Mucosa of gallbladder (tissue), 1 donor: ENCODE data around the gene BCL7B. TPM values are rescaled to one million over a fixed set of nuclear protein-coding genes. Genes with fewer than 3 reads are reported as not detected.
"Not testable (repeated sequence)": the region's sequence is repeated elsewhere in the genome, so short reads cannot be mapped to it uniquely, and the experiment has no call there.

Source experiments
- DNase-seq: peaks from one replicate; pipeline ENCODE4 v3.0.0-alpha.2; 2020; ENCODE audit warnings: low spot score
- total RNA-seq: library from RNA; stranded (reverse); gene quantifications from one replicate; pipeline ENCODE4 v1.2.1, GENCODE V29; 2021
- donor health status: DM: no; HTN: no; CAD: no.

Gene BCL7B
- total RNA-seq, 1 donor from 2014 or later, result 57.7 TPM

DNA sequence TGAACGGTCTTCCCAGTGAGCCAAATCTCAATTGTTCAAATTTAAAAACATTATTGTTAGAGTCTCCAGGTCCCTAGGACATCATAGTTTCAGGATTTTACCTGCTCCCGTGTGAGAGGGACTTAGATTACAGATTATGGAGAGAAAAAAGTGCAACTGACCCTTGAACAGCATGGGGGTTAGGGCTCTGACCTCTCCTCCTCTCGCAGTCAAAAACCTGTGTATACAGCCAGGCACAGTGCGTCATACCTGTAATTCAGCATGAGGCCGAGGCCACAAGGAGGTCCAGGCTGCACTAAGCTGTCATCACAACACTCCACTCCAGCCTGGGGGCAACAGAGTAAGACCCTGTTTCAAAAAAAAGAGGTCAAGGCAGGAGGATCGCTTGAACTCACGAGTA is 60.9 kb downstream of the BCL7B start:
- no peak for DNase-seq

DNA sequence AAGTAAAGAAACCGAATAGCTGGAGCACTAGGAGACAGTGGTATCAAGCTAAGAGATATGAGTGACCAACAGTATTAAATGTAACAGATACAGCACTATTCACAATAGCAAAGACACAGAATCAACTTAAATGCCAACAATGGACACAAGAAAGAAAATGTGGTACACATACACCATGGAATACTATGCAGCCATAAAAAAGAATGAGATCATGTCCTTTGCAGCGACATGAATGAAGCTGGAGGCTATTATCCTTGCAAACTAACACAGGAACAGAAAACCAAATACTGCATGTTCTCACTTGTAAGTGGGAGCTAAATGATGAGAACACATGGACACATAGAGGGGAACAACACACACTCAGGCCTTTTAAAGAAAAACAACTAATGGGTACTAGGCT is 62.0 kb downstream of the BCL7B start:
- not testable (repeated sequence) for DNase-seq

DNA sequence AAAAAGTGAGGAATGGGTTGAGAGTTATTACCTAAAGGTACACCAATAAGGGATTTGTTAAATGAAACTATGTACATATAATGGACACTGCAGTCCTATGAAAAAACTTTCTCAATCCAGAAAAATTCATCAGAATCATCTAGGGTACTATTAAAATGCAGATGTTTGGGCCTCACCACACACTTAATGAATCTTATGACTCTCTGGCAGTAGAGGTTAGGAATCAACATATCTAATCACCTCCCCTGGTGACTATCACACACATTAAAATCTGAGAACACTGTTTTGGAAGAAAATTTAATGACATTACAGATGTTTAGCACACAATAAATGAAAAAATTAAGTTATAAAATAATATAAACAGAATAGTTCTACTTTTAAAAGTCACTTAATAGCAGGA is 67.5 kb downstream of the BCL7B start:
- no peak for DNase-seq

DNA sequence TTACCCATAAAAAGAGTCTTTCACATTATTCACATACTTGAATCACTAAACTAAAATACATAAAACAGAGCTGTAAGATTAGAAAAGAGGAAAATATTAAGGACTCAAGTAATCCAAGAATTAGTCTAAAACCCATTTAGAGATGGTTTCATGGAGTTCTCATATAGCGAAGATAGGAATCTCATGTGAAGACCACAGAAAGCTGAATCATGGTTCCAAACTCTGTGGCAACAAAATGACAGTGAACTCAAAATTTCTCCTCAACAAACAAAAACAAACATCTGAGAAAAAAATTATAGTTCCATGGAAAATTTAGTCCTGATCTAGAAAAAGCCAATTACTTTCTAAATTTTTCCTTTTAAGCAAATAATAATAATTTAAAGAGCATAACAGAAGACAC is 70.0 kb downstream of the BCL7B start:
- DNase-seq, result no peak

Other genes starting within 250 kb of the BCL7B start
- 21.4 TPM for gene NSUN5, start 248.9 kb downstream of the BCL7B start, total RNA-seq
- gene TRIM50, start 229.6 kb downstream of the BCL7B start, total RNA-seq, result 1.3 TPM
- not detected for gene FKBP6, start 229.5 kb downstream of the BCL7B start, total RNA-seq
- 0.29 TPM for gene FZD9, start 123.9 kb downstream of the BCL7B start, total RNA-seq
- 50.7 TPM for gene BAZ1B, start 35.4 kb downstream of the BCL7B start, total RNA-seq
- gene TBL2, start 20.9 kb upstream of the BCL7B start, total RNA-seq, result 39.2 TPM
- 117 TPM for gene MLXIPL, start 66.8 kb upstream of the BCL7B start, total RNA-seq
- gene VPS37D, start 110.1 kb upstream of the BCL7B start, total RNA-seq, result 13.5 TPM
- gene DNAJC30, start 125.8 kb upstream of the BCL7B start, total RNA-seq, result 15.9 TPM
- 57.6 TPM for gene BUD23, start 125.9 kb upstream of the BCL7B start, total RNA-seq
- 33.8 TPM for gene STX1A, start 162.0 kb upstream of the BCL7B start, total RNA-seq
- gene ABHD11, start 181.1 kb upstream of the BCL7B start, total RNA-seq, result 55.8 TPM
- 129 TPM for gene CLDN3, start 212.6 kb upstream of the BCL7B start, total RNA-seq